ENCODE results near the gene PHKA2. TPM values are rescaled to one million over a fixed set of nuclear protein-coding genes. Genes with fewer than 3 reads are reported as not detected.

PHKA2 gene
- total RNA-seq, 1 donor from 2014 or later = 41.2 TPM

DNA sequence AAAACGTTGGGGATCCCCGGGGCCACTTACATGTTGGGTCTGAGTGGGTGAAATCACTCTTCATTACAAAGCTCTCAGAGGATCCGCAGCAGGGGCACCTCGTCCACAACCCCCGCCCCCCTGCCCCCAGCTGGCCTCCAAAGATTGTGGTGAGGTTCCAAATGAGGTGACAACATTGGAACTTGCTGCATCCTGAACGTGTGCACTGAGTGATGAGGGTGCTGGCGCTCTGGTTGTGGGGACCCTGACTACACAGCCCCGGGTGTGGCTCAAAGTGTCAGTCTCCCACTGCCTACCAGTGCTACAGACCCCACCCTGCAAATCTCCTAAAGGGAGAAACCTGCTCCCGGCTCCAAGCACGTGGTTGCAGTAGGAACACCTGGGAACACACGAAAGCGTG is 111.9 kb downstream of the PHKA2 start:
- Histone ChIP-seq H3K27me3 (ENCODE audit: low read depth) (no peaks in the 10 kb centered on the region), H3K27ac (replicated peaks) (peak overlapping the region; percentile 82), H3K36me3 (no peaks in the 10 kb centered on the region), H3K9me3 (replicated peaks) (no peaks in the 10 kb centered on the region), H3K4me1 (peaks cover 22% of the 10 kb centered on the region), H3K4me3 (no peak overlapping the region)
- intact Hi-C loops (cut with micrococcal nuclease) = no loop called here
- TF ChIP-seq, protein P1, sequence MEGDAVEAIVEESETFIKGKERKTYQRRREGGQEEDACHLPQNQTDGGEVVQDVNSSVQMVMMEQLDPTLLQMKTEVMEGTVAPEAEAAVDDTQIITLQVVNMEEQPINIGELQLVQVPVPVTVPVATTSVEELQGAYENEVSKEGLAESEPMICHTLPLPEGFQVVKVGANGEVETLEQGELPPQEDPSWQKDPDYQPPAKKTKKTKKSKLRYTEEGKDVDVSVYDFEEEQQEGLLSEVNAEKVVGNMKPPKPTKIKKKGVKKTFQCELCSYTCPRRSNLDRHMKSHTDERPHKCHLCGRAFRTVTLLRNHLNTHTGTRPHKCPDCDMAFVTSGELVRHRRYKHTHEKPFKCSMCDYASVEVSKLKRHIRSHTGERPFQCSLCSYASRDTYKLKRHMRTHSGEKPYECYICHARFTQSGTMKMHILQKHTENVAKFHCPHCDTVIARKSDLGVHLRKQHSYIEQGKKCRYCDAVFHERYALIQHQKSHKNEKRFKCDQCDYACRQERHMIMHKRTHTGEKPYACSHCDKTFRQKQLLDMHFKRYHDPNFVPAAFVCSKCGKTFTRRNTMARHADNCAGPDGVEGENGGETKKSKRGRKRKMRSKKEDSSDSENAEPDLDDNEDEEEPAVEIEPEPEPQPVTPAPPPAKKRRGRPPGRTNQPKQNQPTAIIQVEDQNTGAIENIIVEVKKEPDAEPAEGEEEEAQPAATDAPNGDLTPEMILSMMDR (IDR thresholded peaks at IDR 0.05; ENCODE audit: borderline replicate concordance) = no peak
- DNase-seq = no peak

DNA sequence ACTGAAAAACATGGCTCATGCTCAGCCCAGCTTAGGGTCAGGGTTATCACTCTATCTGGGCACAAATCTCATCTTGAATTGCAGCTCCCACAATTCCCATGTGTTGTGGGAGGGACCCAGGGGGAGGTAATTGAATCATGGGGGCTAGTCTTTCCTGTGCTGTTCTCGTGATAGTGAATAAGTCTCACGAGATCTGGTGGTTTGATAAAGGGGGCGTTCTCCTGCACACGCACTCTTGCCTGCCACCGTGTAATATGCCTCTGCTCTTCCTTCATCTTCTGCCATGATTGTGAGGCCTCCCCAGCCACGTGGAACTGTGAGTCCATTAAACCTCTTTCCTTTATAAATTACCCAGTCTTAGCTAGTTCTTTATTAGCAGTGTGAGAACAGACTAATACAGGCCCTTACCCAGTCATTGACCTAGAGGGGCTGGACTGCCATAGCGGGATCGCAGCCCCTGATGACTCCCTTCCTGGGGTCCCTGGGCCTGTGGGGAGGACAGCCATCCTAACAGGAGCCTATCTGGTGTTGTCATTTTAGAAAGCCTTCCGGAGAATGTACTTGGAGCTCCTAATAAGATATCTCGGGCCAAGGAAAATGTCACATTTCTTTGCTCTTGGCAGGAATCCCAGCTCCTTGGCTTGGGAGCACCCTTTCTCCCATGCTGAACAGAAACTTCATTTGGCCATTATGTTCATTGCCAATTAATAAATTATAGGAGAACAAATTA is 112.6 kb downstream of the PHKA2 start:
- Histone ChIP-seq H3K4me3 (no peak overlapping the region), H3K36me3 (no peaks in the 10 kb centered on the region), H3K27me3 (ENCODE audit: low read depth) (no peaks in the 10 kb centered on the region), H3K27ac (replicated peaks) (peak overlapping the region; percentile 82), H3K9me3 (replicated peaks) (no peaks in the 10 kb centered on the region), H3K4me1 (peaks cover 22% of the 10 kb centered on the region)
- TF ChIP-seq, protein P1 (IDR thresholded peaks at IDR 0.05; ENCODE audit: borderline replicate concordance) = no peak
- no peak for DNase-seq
- intact Hi-C loops (cut with micrococcal nuclease) = no loop called here

DNA sequence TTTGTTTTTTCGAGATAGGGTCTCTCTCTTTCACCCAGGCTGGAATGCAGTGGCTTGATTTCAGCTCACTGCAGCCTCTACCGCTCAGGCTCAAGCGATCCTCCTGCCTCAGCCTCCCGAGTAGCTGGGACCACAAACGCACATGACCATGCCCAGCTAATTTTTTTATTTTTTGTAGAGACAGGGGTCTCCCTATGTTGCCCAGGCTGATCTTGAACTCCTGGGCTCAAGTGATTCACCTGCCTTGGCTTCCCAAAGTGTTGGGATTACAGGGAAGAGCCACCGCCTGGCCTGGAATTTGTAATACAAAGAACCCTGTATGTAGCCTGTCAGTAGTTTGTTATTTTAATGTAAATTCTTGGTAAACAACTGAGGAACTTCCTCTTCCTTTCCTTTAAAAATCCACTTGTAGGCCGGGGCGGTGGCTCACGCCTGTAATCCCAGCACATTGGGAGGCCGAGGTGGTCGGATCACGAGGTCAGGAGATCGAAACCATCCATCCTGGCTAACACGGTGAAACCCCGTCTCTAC is 119.5 kb downstream of the PHKA2 start:
- Histone ChIP-seq H3K27ac (replicated peaks) (no peak overlapping the region), H3K36me3 (no peaks in the 10 kb centered on the region), H3K4me1 (no peaks in the 10 kb centered on the region), H3K27me3 (ENCODE audit: low read depth) (no peaks in the 10 kb centered on the region), H3K4me3 (no peak overlapping the region), H3K9me3 (replicated peaks) (no peaks in the 10 kb centered on the region)
- intact Hi-C loops (cut with micrococcal nuclease) = no loop called here
- TF ChIP-seq, protein P1 (IDR thresholded peaks at IDR 0.05; ENCODE audit: borderline replicate concordance) = no peak
- no peak for DNase-seq

DNA sequence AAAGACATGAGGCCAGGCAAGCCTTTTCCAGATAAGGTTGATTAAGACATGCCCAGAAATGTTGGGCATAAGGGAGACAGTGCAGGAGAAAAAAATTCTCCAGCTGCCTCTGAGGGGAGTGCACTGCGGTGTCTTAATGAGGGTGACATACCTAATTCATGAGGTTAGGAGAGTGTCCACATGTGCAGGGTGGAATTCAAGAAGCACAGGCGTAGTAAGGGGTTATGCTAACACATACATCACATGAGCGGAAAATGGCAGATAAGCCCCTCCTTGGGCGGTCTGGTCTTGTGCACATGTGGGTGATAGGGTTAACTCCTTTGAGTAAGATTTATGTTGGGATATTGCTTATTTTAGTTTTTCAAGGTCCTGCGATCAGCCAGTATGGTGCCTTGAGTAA is 122.4 kb downstream of the PHKA2 start:
- intact Hi-C loops (cut with micrococcal nuclease) = no loop called here
- H3K4me1 ChIP-seq = no peaks in the 10 kb centered on the region
- no peaks in the 10 kb centered on the region for H3K36me3 ChIP-seq
- H3K4me3 ChIP-seq = no peak overlapping the region
- H3K27ac ChIP-seq (replicated peaks) = no peak overlapping the region
- no peaks in the 10 kb centered on the region for H3K27me3 ChIP-seq (ENCODE audit: low read depth)
- no peak for DNase-seq
- TF ChIP-seq, protein P1 (IDR thresholded peaks at IDR 0.05; ENCODE audit: borderline replicate concordance) = no peak
- H3K9me3 ChIP-seq (replicated peaks) = no peaks in the 10 kb centered on the region

DNA sequence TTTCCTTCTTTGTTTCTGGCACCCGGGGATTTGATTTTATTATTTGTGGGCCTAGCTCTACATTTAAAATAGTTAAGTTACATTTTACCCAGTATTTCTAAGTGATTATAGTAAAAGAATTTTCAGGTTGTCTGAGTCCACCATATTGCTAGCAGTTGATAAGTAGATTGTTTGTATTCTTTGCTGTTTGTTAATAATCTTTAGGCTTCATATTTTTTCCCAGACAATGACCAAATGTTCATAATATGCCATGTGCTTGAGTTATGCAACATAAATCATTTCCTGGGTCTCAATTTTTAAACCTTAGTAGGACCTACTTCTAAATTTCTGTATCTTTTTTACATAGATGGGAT is 127.3 kb downstream of the PHKA2 start:
- no peaks in the 10 kb centered on the region for H3K27me3 ChIP-seq (ENCODE audit: low read depth)
- no peak overlapping the region for H3K4me3 ChIP-seq
- intact Hi-C loops (cut with micrococcal nuclease) = no loop called here
- H3K36me3 ChIP-seq = no peaks in the 10 kb centered on the region
- H3K27ac ChIP-seq (replicated peaks) = no peak overlapping the region
- DNase-seq = no peak
- no peaks in the 10 kb centered on the region for H3K9me3 ChIP-seq (replicated peaks)
- TF ChIP-seq, protein P1 (IDR thresholded peaks at IDR 0.05; ENCODE audit: borderline replicate concordance) = no peak
- no peaks in the 10 kb centered on the region for H3K4me1 ChIP-seq
